Inferior parietal cortex (tissue), 1 donor: ENCODE measurements around the gene HIVEP3.
"Not testable (repeated sequence)": the region's sequence is repeated elsewhere in the genome, so short reads cannot be mapped to it uniquely, and the experiment has no call there.

Experiments used
- DNase-seq: peaks from one replicate; pipeline ENCODE4 v3.0.0-alpha.2; 2016; ENCODE audit errors: extremely low spot score

The HIVEP3 gene

DNA sequence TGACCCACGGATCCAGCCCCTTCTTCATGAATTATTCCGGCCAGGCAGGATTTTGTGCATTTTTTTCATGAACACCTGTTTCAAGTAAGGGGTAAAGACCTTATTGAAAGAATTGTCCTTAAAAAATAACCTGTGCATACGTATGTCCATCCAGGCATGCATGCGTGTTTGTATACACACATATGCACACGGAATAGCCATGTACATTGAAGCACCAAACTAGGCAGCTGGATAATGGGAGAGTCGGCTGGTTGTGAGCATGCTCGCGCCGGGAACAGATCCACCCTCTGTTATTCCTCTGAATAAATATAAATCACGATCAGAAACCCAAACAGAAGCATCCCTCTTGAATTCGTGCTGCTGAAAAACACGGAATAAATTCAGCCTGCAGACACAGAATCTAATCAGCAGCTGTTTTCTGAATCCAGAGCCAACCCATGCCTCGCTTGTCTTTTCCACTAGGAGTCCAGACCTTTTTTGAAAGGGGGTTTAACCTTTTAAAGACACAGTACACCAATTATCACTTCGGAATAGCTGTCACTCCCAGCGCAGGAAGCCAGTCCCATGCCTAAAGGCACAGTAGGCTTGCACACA, at the start of gene HIVEP3:
TSS of gene HIVEP3 (minus strand) at position 473 of the 594 bp plus-strand sequence.
- peak; percentile 61 for DNase-seq

DNA sequence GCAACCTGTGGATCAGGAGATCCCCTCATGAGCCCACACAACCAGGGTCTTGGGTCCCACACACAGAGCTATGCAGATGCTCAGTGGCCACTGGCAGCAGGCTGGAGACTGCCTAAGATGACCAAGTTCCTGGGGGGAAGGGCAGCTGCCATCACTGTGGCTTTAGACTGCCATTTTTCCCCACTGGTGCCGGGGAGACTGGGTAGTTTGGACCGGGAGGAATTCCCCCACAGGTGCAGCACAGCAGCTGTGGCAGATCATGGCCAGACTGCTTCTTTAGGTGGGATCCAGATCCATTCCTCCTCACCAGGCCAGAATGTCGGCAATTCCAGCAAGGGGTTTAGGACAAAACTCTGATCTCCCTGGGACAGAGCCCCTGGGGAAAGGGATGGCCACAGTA, 45.7 kb upstream of the HIVEP3 start:
- DNase-seq: no peak

DNA sequence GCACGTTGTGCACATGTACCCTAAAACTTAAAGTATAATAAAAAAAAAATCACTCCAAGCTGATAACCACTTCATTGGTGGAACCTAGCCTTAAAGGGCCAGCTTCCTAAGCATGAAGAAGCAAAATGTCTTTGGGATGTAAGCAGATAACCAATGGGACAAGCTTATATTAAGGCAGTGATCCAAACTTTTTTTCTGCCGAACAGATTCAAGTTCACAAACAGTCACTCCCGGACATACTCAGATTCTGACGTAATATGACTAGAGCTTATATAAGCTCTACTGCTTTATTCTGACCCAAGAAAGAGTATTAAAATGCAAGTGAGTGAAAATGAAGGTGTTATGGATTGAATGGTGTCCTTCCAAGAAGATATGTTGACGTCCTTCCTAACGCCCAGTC, 44.9 kb upstream of the HIVEP3 start:
- DNase-seq: no peak

DNA sequence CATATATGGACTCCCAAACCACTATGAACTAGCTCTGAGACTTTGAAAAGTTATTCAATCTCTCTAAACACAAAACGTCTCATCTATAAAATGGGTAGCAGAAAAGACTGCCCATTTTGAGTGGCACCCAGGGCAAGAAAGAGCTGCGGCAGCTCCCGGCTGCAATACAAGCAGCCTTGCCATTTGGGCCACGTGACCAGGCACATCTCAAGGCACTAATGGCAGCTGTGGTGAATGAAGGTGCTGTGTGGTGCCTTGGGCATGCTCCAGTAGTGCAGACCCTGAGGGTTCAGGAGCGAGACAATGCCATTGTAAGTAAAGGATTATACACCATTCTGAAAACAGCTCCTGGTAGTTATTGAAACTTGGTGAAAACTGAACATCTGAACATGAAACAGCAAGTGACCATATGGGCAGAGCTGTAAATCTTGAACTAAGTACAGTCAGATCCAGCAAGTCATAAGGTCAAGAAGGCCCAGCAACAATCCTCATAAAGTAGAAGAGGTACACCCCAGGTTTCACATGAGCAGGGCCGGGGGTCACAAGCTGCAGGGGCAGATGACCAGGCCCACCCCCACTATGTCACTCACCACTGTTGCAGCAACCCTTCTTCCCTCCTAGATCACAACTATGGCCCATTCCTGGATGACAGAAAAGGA, 39.4 kb upstream of the HIVEP3 start:
- no peak for DNase-seq

DNA sequence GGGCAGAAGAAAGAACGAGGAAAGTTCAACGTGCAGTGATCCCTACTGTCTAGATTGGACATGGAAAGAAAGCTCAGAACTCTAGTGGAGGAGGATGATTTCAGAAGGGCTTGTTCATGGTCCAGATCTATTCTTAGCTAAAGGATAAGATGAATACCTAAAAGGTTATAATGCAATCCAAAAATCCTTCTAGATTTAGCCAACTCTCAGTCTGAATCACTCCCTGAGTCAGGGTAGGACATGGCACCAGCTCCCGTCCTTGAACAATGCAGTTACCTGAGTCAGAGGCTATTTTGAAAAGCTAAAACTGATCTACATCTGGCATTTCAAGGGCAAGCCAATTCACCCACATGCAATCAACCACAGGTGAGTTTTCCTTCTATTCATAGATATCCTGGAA, 38.8 kb upstream of the HIVEP3 start:
- DNase-seq: no peak

DNA sequence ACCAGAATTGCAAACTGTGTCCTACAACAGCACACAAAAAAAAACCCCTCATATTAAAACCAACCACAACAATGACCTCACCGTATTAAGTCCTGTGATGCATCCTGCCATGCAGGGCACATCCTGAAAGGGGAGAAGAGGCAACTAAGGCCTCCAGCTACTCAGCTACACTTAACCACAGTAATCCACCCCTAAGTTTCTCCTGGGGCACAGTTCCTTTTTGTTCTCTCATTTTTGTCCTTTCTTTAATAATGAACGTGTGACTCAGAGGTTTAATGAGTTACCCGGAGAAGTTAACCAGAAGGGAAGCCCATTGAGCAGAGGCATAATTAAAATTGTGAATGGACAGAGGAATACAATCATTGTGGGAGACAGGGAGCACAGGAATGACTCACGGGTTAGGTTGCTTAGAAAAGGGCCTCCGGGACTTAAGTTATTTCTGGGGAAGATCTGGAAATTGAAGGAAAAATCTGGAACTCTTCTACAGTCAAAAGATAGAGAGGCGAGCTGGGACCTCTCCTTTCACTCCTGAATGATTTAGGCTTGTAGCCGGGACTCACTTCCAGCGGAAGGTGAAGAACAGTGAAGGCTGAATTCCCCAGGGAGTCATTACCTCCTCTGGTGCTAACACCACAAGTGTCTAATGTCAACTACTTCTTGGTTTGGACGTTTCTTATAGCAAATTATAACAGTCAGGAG, 36.9 kb upstream of the HIVEP3 start:
- no peak for DNase-seq

DNA sequence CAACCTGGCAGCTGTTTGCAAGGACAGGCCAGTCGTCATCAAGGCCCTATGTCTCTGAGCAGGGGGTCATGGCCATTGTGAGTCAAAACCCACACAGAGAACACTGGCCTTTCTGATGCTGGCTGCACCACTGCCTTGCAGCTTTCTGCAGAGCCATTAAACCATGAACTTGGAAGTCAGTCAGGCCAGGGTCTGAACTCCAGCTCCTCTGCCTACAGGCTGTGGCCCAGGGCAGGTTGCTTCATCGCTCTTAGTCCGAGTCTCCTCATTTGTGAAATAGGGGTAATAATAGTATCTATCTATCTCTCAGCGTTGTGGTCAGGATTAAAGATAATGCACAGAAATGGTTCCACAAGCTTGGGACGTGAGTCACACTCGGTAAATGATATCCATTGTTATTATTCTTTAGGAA, 35.8 kb upstream of the HIVEP3 start:
- no peak for DNase-seq

DNA sequence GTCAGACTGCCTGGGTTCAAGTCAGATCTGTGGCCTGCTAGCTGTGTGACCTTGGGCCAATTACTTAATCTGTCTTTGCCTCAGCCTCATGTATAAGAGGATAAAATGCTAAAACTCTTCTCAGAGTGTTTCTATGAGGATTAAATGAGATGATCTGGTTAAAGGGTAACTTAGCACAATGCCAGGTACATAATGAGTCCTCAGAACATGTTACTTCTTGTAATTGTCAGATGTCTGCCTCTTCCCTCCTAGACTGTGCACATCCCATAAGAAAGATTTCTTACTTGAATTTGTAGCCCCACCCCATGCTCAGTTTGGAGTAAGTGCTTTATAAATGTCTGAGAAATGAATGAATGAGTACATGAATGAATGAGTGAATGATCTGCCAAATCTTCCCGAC, 34.6 kb upstream of the HIVEP3 start:
- no peak for DNase-seq

DNA sequence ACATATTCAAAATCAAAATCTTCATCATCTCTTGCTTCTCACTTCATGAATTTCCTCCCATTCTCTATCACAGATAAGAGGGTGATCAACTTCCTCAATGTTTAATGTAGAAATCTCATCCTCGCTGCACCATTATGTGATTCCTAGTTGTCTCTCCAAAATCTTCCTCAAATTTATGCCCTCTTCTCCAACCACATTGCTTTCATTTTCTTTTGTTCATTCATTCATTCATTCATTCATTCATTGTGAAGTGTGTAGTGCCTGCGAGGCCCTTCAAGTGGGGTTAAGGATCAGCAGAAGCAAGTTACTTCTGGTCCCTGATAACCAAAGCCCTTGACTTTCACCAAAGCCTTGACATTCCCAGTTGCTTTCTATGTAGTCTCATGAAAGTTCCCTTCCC, 33.5 kb upstream of the HIVEP3 start:
- DNase-seq: no peak

DNA sequence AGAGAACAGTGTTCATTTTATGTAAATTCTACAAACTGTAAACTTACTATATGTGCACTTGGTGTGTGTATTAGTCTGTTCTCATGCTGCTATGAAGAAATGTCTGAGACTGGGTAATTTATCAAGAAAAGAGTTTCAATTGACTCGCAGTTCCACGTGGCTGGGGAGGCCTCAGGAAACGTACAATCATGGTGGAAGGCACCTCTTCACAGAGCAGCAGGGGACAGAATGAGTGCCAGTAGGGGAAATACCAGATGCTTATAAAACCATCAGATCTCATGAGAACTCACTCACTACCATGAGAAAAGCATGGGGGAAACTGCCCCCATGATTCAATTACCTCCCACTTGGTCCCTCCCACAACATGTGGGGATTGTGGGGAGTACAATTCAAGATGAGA, 32.8 kb upstream of the HIVEP3 start:
- not testable (repeated sequence) for DNase-seq

DNA sequence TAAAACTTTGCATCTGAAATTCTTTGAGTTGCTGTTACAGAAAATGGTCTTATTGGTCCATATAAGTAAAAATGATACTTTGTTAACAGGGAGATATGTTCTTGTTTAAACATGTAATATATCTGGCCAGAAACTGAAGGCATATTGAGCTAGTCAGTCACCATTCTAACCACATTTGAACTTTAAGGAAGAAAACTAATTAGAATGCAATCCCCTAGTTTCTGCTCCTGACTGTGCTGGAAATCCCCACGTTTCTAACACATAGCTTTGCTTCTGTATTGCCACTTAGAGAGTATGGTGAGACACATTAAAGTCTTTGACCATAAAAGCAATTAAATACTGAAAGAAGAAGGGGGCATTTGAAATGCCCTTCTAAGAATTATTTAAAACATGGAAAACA, 32.1 kb upstream of the HIVEP3 start:
- no peak for DNase-seq

DNA sequence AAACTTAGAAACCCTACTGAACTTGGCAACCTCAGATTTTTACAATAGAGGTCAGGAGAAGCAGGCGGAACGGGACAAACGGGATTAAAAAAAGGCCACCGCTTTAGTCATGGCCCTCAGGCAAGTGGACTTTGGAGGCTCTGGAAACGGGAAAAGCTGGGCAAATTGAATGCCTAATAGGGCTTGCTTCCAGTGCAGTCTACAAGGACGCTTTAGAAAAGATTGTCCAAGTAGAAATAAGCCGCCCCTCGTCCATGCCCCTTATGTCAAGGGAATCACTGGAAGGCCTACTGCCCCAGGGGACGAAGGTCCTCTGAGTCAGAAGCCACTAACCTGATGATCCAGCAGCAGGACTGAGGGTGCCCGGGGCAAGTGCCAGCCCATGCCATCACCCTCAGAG, 27.2 kb upstream of the HIVEP3 start:
- DNase-seq: not testable (repeated sequence)

DNA sequence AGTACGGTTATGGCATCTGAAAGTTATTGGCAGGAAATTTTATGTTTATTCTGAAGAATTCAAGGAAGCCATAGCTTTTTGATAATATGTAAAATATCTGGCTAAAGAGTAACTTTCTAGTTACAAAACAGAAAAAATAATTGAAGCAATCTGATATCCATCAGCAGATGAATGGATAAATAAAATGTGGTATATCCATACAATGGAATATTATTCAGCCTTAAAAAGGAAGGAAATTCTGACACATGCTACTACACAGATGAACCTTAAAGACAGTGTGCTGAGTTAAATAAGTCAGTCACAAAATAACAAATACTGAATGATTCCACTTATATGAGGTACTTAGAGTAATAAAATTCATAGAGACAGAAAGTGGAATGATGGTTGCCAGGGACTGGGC, 25.0 kb upstream of the HIVEP3 start:
- no peak for DNase-seq

DNA sequence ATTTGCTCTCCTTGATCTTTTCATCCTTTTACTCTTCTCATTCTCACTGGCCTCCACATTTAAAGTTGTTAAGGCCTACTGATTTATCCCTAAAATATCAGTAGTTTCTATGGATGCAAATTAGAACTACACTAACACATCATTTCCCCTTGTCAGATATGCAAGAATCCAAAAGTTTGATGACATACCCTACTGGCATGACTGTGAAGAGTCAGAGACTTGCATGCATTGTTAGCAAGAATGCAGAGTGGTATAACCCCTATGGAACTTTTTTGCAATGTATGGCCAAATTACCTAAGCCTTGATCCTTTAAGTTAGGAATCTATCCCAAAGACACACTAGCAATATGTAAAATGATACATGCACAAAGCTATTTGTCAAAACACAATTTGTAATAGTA, 23.6 kb upstream of the HIVEP3 start:
- DNase-seq: no peak

DNA sequence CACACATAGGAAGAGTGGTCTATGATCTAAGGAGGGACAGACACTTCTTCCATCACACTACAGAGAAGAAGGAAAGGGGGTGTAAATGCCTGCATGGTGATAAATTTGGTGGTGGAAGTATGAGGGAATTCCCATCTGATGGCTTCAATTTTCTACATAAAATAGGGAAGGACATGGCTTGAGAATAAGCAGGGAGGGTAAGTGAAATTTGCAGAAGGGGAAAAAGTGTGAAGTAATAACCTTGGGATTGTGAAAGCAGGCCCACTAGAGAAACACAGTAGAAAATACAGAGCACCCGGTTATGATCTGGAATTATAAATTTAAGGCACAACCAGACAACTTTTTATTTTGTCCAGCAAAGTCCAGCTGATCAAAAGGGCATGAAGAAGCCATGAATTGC, 22.7 kb upstream of the HIVEP3 start:
- no peak for DNase-seq

DNA sequence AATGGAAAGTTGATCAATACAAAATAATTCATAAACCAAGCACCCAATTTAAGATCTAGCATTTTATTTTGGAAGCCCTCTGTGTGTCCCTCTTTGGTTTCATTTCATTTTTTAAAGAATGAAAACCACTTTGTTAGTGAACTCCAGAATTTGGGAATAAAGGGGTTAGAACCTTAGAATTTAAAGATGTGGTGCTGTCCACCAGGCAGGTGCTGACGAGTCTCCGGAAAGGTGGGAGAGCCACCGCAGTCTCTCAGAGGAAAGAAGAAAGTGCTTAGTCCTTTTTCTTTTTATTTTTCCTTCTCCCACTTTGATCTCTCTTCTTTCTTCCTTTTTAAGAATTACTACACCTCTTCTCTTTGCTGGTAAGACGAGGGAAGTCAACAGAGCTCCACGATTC, 20.5 kb upstream of the HIVEP3 start:
- no peak for DNase-seq

DNA sequence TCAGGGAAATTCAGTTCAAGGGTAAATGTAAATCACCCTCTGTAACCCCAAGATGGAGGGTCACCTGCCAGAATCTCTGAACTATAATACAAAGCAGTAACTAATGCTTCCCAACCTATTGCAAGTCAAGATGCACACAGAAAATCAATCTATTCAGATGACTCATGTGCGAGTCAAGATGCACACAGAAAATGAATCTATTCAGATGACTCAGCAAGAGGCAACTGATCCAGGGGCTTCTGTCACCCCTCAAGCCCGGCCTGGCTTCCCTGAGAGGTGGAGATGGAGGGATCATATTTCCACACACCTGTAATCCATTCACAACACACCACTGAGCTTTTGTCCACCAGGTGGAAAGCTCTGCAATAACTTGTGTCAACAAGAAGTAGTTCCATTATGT, 17.4 kb upstream of the HIVEP3 start:
- no peak for DNase-seq

DNA sequence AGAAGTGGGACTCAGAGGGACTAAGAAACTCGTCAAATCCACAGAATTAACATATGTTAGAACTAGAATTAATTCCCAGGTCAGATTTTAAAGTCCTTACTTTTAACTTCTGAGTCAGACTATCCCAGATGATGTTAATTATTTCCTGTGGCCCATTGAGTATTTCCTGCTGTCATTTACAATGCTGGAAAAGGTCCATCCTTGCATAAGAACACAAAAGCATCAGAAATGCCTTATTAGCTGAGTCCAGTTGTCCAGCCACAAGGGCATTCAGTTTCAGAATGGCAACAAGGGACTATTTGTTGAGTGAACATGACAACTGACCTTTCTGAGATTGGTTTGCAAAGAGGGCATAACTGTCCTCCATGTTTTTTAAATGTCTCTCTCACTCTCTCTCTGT, 16.5 kb upstream of the HIVEP3 start:
- DNase-seq: peak; percentile 21

DNA sequence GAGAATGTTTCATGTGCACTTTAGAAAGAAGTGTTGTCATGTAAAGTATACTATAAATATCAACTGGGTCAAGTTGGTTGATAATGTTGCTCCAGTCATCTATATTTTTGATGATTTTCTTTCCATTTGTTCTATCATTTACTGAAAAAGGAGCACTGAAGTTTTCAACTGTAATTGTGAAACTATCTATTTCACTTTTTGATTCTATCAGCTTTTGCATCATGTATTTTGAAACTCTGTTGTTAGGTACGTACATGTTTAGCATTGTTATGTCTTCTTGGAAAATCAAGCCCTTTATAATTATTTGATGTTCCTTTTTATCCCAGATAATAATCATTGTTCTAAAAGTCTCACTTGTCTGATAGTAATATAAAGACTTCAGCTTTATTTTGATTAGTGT, 14.4 kb upstream of the HIVEP3 start:
- no peak for DNase-seq

DNA sequence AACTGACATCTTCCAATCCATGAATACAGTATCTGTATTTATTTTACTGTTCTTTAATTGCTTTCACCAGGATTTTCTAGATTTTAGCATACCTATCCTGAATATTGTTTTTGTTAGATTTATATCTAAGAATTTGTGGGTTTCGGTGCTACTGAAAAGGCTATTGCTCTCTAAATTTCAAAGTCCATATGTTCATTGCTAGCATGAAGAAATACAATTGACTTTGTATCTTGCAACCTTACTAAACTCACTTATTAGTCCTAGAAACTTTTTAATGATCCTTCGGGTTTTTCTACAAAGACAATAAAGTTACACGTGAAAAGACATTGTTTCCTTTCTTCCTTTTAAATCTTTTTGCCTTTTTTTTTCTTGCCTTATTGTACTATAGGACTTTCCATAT, 12.9 kb upstream of the HIVEP3 start:
- DNase-seq: no peak

DNA sequence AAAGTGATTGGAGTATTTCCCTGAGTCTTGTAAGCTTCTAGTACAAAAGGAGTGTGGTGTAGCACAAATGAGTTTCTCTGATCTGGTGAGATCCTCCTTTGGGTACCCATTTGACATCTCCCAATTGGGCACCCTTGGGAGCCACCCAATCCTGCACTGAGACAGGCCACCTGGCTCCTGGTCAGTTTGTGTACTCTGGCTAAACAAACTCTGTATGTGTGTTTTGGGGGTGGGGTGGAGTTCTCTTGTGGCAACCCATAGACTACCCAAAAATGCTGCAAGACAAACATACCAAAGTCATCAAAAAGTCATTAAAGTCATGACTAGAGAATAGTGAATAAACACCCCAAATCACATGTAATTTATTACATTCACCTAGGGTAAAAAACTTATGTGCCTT, 8.4 kb upstream of the HIVEP3 start:
- no peak for DNase-seq

DNA sequence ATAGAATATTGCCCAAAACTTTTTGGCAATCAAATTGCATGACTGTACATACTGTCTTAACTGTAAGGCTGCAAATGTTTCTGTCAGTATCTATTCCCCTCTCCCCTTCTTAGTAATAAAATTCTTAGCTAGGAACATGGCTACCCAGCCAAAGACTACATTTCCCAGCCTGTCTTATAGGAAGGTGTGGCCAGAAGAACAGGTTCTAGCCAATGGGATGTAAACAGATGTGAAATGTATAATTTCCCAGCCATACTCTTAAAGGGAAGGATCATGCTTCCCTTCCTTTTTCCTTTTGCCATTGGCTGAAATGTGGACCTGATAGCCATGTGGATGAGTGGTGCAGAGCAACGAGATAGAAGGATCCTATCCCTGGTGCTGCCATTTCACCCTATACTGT, 7.0 kb upstream of the HIVEP3 start:
- no peak for DNase-seq

DNA sequence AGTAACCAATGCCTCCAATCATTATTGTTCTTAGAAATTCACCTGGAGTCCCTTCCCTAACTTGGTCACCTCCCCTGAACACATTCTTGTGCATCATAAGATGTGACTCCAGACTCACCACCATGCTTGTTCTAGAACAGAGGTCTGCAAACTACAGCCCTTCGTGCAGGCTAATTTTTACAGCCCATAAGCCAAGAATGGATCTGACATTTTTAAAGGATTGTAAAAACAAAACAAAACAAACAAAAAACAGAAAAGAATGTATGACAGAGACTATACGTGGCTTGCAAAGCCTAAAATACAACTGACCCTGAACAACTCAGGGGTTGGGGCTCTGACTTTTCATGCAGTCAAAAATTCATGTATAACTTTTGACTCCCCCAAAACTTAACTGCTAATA, 6.2 kb upstream of the HIVEP3 start:
- DNase-seq: no peak
